ENCODE data around the gene STXBP6.

Gene STXBP6

DNA sequence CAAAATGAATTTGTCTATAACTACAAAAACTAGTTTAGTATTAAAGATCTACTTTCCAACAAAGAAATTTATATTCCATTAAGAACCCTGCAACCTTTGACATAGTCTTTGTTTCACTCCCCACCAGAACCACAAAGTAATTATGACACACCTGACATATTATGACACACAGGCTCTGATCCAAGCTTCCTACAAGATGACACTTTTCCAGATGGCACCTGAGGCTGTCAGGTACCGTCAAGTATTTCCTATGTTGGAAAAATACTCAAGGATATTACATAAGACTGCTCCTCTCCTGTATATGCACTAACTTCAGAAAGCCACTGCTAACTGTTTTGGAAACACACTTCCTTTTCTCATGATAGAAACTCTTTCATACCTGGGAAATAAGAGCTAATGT lies 38.9 kb downstream of the STXBP6 start:
- DNase-seq: no peak

DNA sequence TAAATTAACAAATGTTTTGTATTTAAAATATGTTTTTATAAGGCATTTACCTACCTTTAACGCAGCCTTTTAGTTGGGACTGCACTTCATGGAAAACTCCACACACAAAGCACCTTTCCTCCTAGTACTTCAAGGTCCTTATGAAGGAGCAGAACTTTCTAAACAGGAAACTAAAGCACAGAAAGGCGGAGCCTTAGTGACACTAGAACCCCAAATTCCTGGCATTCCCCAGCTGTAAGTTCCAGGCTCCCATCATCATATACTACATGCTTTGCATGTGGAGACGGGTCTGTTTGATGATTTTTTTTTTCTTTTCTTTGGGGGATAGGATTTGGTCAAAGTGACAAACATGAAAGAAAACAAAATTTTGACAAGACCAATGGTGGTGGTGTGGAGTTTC lies 39.5 kb downstream of the STXBP6 start:
- no peak for DNase-seq

DNA sequence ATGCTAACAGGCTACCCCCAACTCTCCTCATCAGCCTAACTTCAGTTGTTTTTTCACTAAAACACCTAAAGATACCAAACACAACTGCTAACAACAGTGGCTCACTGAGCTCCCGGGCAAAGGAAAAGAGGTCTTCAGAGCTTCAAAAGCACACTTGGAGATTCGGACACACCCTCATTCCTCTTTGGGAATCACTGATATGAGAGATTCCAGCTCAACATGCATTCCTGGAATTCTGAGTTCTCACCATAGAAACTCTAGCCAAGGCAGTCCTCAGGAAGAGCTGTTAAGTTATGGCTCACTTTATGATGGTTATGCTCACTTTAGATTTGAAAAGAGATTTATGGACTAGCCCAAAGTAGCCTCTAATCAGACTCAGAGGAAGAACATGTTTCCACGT lies 40.1 kb downstream of the STXBP6 start:
- no peak for DNase-seq

DNA sequence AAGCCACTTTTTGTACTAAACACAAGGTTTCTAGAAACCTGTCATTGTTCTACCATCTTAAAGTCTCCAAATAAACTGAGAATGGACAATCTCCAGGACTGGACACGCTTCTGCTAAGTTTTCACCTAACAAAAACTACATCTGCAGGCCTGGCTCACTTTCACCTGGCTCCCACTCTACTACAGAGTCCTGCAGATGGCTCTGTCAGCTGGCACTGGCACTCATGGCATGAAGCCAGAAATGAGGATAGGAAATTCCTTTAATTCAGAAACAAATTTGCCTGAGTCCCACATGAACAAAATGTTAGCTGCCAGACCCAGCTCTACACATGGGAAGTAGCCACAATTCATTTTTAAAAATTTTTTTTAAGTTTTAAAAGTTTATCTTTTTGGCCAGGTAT lies 42.1 kb downstream of the STXBP6 start:
- DNase-seq: peak; percentile 85 to 86

GRCh38 chr14:25006961-25007795 lies 42.8 kb downstream of the STXBP6 start:
- DNase-seq: no peak

DNA sequence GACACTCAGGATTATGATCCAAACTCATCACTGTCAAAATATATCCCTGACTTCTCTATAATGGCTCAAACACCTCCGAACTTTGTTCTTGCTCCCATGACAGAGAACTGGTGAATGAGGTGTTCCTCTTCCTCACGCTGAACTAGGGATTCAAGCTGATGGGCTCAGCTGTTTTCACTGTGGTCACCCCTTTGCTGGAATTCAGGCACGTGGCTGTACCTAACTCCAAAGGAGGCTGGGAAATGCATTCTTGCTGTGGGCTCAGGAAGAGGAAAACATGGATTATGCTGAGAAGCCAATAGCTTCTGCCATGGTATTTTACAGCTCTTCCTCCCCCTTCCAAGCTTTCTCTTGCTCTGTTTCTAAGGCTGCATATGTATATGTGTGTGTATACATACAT lies 43.9 kb downstream of the STXBP6 start:
- no peak for DNase-seq

- DNase-seq: no peak
These were observed 45.5 kb downstream of the STXBP6 start for GRCh38 chr14:25004389-25004809.

DNA sequence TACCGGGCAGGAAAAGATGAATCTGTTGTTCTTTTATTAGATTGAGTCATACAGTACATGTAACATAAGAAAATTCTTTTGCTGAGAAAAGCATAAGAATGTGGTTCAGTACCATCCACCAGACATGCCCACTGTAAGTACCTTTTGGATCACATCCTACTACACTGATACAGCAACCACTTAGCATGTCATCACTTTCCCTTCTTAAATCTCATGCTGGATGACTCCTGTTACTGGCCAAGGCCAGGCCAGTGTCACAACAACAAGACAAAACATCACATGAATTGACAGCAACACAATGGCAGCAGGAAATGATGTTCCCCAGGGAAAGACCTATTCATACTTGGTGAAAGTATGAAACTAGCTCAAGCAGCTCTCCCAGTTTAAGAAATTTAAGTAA lies 46.4 kb downstream of the STXBP6 start:
- no peak for DNase-seq

DNA sequence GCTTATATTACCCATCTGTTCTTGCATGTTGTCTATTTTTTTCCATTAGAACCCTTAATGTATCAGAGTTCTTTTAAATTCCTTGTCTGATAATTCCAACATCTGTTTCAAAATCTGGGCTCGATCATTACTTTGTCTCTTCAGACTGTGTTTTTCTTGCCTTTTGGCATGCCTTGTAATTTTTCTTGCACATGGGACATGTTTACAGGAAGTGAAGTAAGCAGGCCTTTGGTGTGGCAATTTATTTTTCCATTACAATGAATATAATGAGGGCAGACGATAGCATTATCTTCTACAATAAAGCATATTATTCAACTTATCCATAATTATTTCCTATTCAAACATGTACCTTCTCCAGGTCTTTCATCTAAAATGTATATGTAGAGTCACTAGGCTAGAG lies 48.3 kb downstream of the STXBP6 start:
- no peak for DNase-seq

DNA sequence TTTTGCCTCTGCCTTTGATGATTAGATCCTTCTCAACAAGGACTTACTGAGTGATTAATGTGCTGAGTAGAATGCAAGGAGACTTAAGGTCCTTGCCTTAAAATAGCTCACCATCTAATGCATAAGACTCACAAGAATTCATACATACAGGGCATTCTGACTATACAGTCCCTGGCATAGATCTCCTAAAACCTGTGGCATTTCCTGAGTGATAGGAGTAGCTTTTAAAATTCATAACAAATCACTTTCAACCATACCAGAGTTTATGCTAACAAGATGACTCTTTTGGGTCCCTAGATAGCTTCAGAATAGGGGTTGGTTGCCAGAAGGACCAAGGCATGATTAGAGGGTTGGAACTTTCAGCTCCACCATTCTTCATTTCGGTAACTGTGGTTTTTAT lies 48.8 kb downstream of the STXBP6 start:
- no peak for DNase-seq

- DNase-seq: no peak
These were observed 50.8 kb downstream of the STXBP6 start for GRCh38 chr14:24999157-24999556.

- DNase-seq: no peak
These were observed 52.8 kb downstream of the STXBP6 start for GRCh38 chr14:24996930-24997725.

- no peak for DNase-seq
These were observed 54.9 kb downstream of the STXBP6 start for GRCh38 chr14:24995016-24995415.

- DNase-seq: no peak
These were observed 56.3 kb downstream of the STXBP6 start for GRCh38 chr14:24993631-24994030.

GRCh38 chr14:24992624-24993360 lies 57.2 kb downstream of the STXBP6 start:
- DNase-seq: no peak

DNA sequence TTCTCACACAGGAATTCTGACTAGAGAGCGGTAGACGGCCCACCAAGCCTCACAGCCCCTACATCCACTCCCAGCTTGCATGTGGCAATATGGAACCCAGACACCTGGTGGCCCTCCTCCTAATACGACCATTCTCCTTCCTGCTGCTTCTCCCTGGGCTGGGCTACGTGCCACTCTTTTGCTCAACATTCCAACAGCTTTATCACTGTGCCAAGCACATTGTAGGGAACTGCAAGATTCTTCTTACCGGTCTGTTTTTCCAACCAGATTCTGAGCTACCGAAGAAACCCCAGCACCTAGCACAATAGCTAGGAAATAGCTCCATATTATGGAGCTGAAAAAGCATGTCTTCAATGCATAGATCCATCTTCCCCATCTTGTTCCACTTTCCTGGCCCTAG lies 58.1 kb downstream of the STXBP6 start:
- DNase-seq: no peak

GRCh38 chr14:24991288-24991687 lies 58.7 kb downstream of the STXBP6 start:
- DNase-seq: no peak

- no peak for DNase-seq
These were observed 59.2 kb downstream of the STXBP6 start for GRCh38 chr14:24990773-24991172.

- DNase-seq: no peak
These were observed 59.9 kb downstream of the STXBP6 start for GRCh38 chr14:24990050-24990449.

DNA sequence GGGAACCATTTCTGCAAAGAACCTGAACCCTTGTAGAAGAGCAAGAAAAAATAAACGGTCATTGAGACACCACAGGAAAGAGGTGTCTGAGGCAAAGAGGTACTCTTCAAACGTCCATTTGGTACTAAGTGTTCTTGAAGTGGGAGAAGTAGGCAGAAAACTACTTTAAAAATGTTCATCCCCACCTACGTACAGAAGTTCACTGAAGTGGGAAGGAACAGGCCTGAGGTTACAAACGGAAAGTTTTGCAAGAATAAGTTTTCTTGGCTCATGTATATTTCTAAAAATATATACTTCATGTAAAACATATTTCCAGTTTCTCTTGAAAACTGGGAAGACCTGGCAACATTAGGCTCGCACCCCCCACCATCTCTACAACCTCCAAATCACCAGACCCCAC lies 61.2 kb downstream of the STXBP6 start:
- DNase-seq: no peak

GRCh38 chr14:24986206-24986893 lies 63.6 kb downstream of the STXBP6 start:
- no peak for DNase-seq

DNA sequence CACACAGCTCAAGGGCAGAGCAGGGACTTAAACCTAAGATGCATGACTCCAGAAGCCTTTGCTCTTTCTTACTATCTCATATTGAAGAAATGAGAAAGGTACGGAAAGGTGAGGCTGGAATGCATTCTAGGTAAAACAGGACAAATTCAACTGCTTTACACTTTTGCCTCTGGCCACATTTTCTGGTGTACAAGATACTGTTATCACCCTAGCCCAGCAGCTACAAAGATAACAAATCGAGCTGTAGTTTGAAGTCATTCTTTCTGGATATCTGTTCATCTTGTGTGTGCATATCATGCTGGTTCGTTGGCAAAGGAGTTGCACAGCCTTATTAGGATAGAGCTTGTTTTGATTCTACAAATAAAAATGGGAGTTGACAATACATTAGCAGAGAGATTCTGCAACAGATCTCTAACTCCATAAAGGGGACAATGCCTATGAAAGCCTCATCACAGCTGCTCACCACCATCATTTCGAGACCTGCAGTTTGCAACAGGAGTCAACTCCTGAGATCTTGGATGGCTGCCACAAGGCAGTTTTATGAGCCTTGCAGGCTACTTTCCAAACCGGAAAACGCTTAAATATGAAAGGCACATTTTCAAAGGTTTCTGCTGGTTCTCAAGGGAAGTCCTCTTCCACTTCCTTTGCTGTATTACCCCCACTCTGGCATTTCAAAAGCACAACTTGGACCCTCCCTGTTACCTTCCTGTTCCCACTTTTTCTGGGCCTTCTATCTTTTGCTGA lies 64.9 kb downstream of the STXBP6 start:
- DNase-seq: no peak
